ENCODE data around the gene CHRNB2.

- TF ChIP-seq CTCF (IDR thresholded peaks at IDR 0.05): no peak
- no peak for TF ChIP-seq EZH2 (IDR thresholded peaks at IDR 0.05; ENCODE audit: borderline replicate concordance, insufficient read depth, low read depth, low read length, poor library complexity, severe bottlenecking)
Observed at GRCh38 chr1:154557939-154558719, 9.4 kb upstream of the CHRNB2 start, which contains the start of gene UBE2Q1.

Measured in B cell (primary cell).